MG63 (cell line): ENCODE results near the gene TUBB1. TPM values are rescaled to one million over a fixed set of nuclear protein-coding genes. Genes with fewer than 3 reads are reported as not detected.
"Not testable (repeated sequence)": the region's sequence is repeated elsewhere in the genome, so short reads cannot be mapped to it uniquely, and the experiment has no call there.

ENCODE experiments used
- DNase-seq: peaks from one replicate; pipeline ENCODE4 v3.0.0-alpha.2; 2020
- H3K27me3 ChIP-seq: fragments of 250-450 bp; sonication (Bioruptor Pico); 2 replicates; pipeline ENCODE4 v1.5.1; 2020; ENCODE audit warnings: mild to moderate bottlenecking, moderate library complexity
- H3K36me3 ChIP-seq: fragments of 250-450 bp; sonication (Bioruptor Pico); 2 replicates; pipeline ENCODE4 v1.5.1; 2020; ENCODE audit warnings: mild to moderate bottlenecking, moderate library complexity
- H3K4me3 ChIP-seq: fragments of 250-450 bp; sonication (Bioruptor Pico); 2 replicates; pipeline ENCODE4 v1.5.1; 2020; ENCODE audit warnings: mild to moderate bottlenecking, moderate library complexity
- H3K9me3 ChIP-seq: fragments of 250-450 bp; sonication (Bioruptor Pico); 2 replicates; pipeline ENCODE4 v1.5.1; 2020; ENCODE audit warnings: mild to moderate bottlenecking, moderate library complexity
- total RNA-seq: library from RNA; depleted of rRNA; stranded (reverse); fragments of >200 nt; shearing (Covaris generic); gene quantifications from 2 replicates; pipeline ENCODE4 v1.2.3, GENCODE V29; 2014; ENCODE audit warnings: low replicate concordance

The TUBB1 gene
- total RNA-seq, 1 experiment from 2014 or later: not detected

DNA sequence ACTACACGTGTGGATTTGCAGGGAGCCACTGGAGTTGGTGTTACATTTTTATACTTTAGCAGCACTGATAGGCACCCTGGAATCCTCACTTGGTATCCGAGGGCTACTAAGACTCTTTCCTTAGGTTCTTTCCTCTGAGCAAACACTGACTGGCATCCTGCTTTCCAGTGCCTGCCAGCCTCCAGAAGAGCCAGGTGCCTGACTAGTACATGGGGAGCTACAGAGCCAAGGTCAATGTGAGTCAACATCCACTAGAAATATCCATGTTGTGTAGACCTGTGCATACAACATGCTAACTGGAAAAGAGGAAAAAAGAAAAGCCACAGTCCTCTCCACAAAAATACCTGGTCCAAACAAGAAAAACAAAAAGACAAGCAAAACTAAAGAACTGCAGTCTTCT is 5.9 kb downstream of the TUBB1 start:
- DNase-seq: no peak

DNA sequence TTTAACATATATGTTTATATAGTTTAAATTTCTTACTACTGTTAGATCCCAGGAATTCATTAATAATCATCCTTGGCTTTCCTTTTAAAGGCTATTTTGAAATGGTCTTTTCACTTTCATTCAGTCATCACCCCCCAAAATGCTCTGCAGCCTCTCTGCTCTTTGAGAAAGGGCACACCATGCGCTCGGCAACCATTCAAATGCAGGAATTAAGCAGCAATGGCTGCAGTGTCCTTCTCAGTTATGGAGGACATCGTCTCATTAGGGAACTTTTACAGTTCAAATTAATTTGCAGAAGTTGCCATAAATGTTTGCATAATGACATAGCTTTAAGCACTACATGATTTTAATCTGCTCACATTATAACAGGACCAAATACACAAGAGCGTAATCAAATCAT is 6.3 kb downstream of the TUBB1 start:
- Histone ChIP-seq H3K27me3 (no peaks in the 10 kb centered on the region), H3K9me3 (no peaks in the 10 kb centered on the region), H3K4me3 (no peak overlapping the region), H3K36me3 (peaks cover 75% of the 10 kb centered on the region)
- no peak for DNase-seq

More for the DNA sequence above, 5.9 kb downstream of the TUBB1 start:
- Histone ChIP-seq H3K9me3 (no peaks in the 10 kb centered on the region), H3K36me3 (peaks cover 71% of the 10 kb centered on the region), H3K4me3 (no peak overlapping the region), H3K27me3 (no peaks in the 10 kb centered on the region)

DNA sequence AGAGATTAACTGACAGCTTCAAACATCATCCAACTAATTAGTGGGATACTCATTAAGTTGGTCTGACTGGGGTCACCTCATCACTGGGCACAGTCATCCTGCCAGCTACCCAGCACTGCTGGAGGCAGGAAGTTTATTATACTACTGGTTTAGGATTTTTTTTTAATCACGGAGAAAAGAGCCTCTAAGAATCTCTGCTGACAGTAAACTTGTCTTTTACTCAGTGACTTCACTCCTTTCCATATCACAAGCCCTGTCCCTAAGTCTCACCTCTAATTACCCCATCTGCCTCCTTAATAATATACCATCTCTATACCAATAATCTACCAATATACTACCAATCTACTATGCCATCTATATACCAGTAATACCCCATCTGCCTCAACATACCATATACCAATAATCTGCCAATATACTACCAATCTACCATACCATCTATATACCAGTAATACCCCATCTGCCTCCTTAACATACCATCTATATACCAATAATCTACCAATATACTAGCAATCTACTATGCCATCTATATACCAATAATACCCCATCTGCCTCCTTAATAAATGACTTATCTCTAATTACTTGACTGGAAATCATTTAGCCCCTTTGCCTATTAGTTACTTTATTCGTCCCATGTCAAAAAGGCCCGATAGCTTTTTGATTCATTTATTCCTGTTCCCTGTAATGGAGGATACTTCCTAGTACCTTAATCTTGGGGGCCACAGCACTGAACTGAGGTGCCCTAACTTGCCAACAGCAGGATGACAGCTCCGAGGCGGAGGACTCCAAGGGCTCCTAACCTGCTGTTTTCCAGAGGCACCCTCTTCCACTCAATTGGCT is 7.9 kb downstream of the TUBB1 start:
- Histone ChIP-seq H3K36me3 (peaks cover 85% of the 10 kb centered on the region), H3K27me3 (no peaks in the 10 kb centered on the region), H3K4me3 (no peak overlapping the region), H3K9me3 (no peaks in the 10 kb centered on the region)
- DNase-seq: no peak

DNA sequence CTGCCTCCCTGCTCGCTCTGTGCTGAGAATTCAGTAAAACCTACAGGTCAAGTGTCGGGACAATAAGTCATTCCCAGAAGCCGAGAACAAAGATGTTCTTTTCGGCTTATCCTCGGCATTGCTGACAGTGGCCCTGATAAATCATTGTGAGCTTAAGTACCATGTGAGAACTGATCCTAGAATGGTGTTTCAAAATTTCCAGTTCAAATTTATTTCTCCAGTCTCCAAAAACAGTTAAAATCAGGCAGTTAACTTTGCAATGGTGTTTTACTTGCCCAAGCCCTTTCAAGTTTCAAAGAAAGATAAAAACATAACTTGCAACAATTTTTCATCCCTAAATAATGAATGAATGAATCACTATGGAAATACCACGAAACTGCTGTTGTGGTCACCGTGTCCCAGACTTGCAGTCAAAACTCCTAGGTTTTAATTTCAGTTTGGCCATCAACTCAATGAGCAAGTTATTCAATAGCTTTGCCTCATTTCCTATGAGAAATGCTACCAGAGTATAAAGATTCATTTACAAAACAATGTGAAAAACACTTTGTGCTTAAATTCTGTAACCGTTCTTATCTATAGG is 8.6 kb downstream of the TUBB1 start:
- Histone ChIP-seq H3K27me3 (no peaks in the 10 kb centered on the region), H3K4me3 (no peak overlapping the region), H3K36me3 (peaks cover 84% of the 10 kb centered on the region), H3K9me3 (no peaks in the 10 kb centered on the region)
- no peak for DNase-seq

DNA sequence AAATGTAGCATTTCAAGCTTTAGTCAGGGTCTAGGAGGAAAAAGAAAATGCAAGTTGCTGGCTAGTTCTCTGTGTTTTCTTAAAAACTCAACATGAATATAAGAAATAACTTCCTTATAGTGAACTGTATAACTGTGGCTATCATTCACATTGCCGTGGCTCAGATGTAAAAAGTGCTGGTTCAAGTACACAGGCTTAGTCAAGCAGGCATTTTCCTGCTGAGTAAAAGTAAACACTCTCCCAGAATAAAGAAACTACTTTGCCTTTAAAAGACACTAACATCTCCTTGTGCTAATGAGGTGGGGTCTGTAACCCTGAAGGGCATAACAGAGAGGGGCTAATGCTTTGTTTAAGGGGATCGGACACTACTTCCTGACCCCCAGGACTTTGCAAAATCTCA is 9.6 kb downstream of the TUBB1 start:
- Histone ChIP-seq H3K4me3 (no peak overlapping the region), H3K9me3 (no peaks in the 10 kb centered on the region), H3K36me3 (peaks cover 81% of the 10 kb centered on the region), H3K27me3 (no peaks in the 10 kb centered on the region)
- DNase-seq: no peak

DNA sequence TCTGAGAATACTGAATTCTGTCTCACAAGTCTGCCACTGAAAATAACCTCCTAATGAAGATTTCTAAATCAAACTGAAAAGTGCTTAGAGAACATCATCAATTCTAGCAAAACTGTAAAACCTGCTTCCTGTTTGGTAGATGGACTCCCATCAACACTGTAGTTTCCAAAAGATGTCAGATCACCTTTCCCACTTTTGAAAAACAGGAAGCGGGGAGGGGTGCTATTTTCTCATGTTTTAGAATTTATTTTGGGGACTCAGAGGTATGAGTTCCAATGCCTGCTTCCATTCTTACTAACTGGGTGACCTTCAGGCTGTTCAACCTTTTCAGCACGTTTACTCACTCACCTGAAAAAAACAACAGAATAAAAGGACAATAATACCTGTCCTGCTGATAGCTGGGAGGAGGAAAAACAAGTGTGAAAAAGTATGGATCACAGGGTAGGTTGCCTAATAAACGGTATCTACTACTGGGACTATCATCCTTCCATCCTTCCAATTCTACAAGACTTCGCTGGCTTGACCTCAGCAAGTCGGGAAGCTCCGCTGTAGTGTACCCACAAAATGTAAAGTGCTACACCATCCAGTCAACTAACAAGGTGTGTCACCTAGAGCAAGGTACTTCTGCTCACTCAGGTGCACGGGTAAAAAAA is 11.8 kb downstream of the TUBB1 start:
- no peak for DNase-seq
- Histone ChIP-seq H3K9me3 (no peaks in the 10 kb centered on the region), H3K36me3 (peaks cover 75% of the 10 kb centered on the region), H3K27me3 (no peaks in the 10 kb centered on the region), H3K4me3 (peak overlapping the region; percentile 91)

DNA sequence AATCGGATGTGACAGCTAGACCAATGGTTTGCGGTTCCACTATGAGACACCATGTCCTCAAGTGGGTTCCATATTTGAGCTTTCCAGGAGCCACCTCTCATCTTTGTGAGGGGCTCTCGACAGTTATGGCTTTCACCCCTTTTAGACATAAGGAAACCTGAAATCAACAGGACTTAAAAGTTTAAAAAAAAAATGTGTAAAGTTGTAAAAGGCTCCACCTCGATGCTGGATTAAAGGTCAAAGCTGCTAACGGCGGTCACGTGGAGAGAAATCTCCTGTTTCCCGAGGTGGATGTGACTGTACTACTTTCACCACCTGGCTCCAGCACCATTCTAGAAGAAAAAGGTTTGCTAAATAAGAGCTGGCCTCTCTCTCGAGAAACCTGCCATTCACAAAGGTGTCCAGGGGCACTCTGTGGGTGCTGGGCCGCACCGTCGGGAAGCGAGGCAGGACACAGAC is 12.4 kb downstream of the TUBB1 start:
- DNase-seq: no peak
- Histone ChIP-seq H3K4me3 (peak overlapping the region; percentile 91), H3K9me3 (no peaks in the 10 kb centered on the region), H3K36me3 (peaks cover 75% of the 10 kb centered on the region), H3K27me3 (no peaks in the 10 kb centered on the region)

DNA sequence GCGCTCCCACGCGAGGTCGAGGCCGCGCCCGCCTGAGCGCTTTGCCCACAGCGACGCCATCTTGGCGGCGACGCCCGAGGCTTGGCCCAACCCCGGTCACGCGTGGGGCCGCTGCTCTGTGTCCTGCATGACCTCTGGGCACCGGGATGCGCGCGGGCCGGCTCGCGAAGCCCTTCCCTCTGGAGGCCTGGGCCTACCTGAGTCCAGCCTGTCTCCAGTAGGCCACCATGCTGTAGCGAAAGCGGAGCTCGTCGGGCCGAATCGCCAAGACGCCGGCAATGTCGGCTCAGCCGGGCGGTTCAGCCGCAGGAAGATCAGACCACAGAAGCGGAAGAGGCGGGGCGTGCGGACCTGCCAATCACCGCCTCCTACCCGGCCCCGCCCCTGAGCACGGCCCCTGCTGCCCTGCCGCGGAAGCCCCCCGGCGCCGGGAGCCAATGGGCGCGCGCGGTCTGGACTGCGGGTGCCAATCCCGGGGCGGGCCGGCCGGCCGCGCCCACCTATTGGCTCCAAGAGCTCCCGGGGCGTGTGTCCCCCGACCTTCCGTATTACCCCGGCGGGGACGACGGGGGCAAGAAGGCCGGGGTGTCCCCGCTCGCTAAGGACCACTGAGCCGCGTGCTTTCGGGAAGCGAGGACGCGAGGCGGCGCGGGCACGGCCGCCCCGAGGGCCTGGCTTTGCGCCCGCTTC is 12.9 kb downstream of the TUBB1 start, which contains the start of gene ATP5F1E:
TSS of gene ATP5F1E (minus strand) at position 313 of the 690 bp plus-strand sequence. CDS start at position 229, 84 bp downstream.
- peak; percentile 97 for DNase-seq
- Histone ChIP-seq H3K27me3 (no peaks in the 10 kb centered on the region), H3K36me3 (peaks cover 75% of the 10 kb centered on the region), H3K4me3 (peak within 1 kb of the TSS; percentile 91), H3K9me3 (no peaks in the 10 kb centered on the region)

DNA sequence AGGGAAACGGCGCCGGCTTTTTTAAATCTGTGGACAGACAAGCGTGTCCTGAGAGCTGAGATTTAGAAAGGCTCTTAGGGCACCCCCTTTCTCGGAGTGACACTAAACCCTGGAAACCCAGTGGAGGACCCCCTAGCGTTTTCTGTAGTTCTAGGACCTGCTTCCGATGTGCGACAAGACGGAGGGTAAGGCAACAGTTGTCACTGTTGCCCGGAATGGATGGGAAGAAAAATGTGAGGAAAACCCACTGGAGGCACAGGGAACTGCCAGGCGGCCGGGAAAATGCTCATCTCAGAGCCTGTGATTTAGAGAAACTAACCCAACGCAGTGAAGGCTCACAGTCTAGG is 13.5 kb downstream of the TUBB1 start:
- DNase-seq: peak; percentile 46
- no peaks in the 10 kb centered on the region for H3K9me3 ChIP-seq
- H3K27me3 ChIP-seq: no peaks in the 10 kb centered on the region
- H3K4me3 ChIP-seq: peak overlapping the region; percentile 91
- H3K36me3 ChIP-seq: peaks cover 75% of the 10 kb centered on the region

DNA sequence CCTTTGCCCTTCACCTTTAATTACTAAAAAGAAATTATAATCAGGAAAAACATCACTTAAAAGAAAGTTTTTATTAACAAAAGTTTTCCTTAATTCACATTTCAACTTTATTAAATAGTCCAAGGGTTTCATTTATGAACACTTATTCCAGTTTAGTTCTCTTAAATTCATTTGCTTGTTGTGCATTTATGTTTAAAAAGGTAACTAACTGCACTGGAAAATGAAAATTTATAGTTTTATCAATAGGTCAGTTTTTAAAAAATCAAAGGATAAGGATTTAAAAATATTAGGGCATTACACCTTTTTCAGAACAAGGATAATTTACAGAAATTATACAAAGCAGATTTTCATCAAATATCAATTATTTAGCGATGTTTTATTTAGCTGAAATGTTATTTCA is 13.9 kb downstream of the TUBB1 start:
- H3K4me3 ChIP-seq: peak overlapping the region; percentile 91
- no peaks in the 10 kb centered on the region for H3K27me3 ChIP-seq
- no peaks in the 10 kb centered on the region for H3K9me3 ChIP-seq
- no peak for DNase-seq
- H3K36me3 ChIP-seq: peaks cover 75% of the 10 kb centered on the region

DNA sequence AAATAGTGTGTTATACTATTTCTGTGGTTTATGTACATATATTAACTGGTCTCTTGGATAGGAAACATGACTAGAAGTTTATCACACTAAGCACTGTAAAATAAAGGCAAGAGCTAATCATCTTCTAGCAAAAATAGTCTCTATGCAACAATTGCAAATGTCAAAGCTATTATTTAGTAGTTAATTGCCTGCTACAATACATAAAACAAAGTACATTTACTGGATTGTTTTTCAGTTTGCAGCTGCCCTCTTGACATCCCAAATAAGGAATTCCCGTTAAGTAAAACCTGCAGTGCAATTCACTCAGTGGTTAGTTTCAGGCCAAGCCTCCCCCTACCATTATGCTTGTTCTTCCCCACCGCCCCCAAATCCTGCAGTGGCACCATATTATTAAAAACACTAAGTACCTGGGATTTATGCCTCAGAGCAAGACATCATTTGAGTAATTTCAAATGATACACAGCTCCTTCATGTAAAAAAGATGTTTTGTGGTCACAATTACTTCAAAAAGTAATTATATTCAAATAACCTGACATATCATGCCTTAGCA is 14.5 kb downstream of the TUBB1 start:
- DNase-seq: no peak
- no peak overlapping the region for H3K4me3 ChIP-seq
- H3K36me3 ChIP-seq: peaks cover 75% of the 10 kb centered on the region
- no peaks in the 10 kb centered on the region for H3K27me3 ChIP-seq
- H3K9me3 ChIP-seq: no peaks in the 10 kb centered on the region

DNA sequence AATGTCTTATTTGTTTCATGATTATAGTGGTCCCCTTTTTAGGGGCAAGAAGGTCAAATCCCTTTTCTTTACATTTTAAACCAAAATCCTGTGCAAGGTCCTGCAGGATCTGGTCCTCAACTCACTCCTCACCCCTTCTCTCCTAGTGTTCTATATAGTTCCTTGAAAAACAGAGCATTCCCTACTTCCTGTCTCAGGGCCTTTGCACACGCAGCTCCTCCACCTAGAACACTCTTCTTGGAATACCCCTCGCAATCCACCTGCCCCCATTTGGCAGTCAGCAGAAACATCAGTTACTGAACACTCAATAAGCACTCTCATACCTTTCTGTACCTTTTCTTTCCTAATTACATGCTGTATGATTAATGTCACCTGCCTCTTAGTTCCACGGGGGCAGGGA is 16.2 kb downstream of the TUBB1 start:
- no peak for DNase-seq
- peaks cover 66% of the 10 kb centered on the region for H3K36me3 ChIP-seq

DNA sequence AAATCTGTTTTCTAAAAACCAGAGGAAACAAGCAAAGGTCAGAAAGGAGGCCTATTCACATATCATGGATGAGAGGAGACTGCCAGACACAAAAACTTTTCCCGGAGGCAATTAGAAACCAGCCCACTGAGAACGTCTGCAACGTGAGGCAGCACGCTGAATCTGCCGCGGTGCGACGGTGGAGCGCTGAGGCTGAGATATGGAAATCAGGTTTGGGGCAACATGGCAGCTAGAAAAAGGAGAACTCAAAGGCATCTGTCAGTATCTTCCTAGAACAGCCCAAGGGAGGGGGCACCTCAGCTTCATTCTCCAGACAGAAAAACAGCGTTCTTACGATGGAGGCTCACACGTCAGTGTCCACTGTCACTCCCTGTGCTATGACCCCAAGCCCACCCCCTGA is 18.2 kb downstream of the TUBB1 start:
- Histone ChIP-seq H3K27me3 (no peaks in the 10 kb centered on the region), H3K36me3 (peaks cover 74% of the 10 kb centered on the region), H3K9me3 (no peaks in the 10 kb centered on the region), H3K4me3 (no peak overlapping the region)
- DNase-seq: no peak

More for the DNA sequence above, 16.2 kb downstream of the TUBB1 start:
- Histone ChIP-seq H3K27me3 (no peaks in the 10 kb centered on the region), H3K4me3 (no peak overlapping the region), H3K9me3 (no peaks in the 10 kb centered on the region)

DNA sequence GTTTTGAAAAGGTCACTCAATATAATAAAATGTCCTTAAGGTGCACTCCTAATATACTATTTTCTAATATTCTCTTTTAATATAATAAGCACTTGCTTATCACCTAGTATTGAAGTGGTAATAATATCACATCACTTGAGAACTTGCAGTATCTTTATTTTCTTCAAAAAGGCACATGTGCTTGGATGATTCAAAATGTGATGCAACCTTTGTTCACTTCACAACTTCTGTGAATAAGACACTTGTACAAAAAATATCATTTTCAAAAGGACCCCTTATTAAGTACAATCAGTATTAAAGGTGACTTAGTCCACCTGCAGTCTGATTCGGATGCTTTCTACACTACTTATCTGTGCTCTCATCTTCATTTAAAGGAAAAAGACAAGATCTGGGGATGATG is 20.0 kb downstream of the TUBB1 start:
- Histone ChIP-seq H3K27me3 (no peaks in the 10 kb centered on the region), H3K9me3 (no peaks in the 10 kb centered on the region), H3K4me3 (peak overlapping the region; percentile 11), H3K36me3 (peaks cover 66% of the 10 kb centered on the region)
- no peak for DNase-seq

DNA sequence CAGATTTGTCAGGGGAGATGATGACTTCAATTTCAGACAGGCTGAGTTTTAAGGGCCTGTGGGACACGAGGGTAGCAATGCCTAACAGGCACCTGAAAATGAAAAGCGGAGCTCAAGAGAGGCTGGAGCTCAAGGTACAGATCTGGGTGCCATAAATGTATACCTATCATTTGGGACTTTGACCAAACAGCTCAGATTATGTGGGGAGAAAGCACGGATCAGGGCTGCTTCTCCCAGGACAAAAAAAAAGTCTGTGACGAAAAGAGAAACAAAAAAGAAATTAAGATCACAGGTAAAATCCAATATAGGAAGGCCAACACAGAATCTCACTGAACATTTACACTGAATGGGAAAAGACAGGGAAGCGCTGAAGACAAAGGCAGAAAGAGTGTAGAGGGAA is 21.4 kb downstream of the TUBB1 start:
- H3K36me3 ChIP-seq: peaks cover 57% of the 10 kb centered on the region
- peak overlapping the region; percentile 91 for H3K4me3 ChIP-seq
- no peaks in the 10 kb centered on the region for H3K9me3 ChIP-seq
- DNase-seq: no peak
- no peaks in the 10 kb centered on the region for H3K27me3 ChIP-seq

DNA sequence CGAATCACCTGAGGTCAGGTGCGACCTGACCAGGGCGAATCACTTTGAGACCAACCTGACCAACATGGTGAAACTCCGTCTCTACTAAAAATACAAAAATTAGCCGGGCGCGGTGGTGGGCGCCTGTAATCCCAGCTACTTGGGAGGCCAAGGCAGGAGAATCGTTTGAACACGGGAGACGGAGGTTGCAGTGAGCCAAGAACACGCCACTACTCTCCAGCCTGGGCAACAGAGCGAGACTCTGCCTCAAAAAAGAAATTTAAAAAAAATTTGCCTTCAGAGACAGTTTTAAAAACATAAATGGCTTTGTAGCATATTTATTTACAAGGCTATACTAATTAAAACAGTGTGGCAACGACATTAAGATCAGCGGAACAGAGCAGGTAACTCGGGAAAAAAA is 22.3 kb downstream of the TUBB1 start:
- Histone ChIP-seq H3K4me3 (peak overlapping the region; percentile 91), H3K36me3 (peaks cover 49% of the 10 kb centered on the region)
- not testable (repeated sequence) for H3K9me3 ChIP-seq, DNase-seq, H3K27me3 ChIP-seq
